GM21367 (cell line): Measurements from ENCODE around the gene COL4A2.

Experiments
- ATAC-seq: cut with Tn5 transposase; IDR thresholded peaks from one replicate; pipeline ENCODE4 v1.9.1; 2021; ENCODE audit not compliant: unreplicated experiment

COL4A2 gene

DNA sequence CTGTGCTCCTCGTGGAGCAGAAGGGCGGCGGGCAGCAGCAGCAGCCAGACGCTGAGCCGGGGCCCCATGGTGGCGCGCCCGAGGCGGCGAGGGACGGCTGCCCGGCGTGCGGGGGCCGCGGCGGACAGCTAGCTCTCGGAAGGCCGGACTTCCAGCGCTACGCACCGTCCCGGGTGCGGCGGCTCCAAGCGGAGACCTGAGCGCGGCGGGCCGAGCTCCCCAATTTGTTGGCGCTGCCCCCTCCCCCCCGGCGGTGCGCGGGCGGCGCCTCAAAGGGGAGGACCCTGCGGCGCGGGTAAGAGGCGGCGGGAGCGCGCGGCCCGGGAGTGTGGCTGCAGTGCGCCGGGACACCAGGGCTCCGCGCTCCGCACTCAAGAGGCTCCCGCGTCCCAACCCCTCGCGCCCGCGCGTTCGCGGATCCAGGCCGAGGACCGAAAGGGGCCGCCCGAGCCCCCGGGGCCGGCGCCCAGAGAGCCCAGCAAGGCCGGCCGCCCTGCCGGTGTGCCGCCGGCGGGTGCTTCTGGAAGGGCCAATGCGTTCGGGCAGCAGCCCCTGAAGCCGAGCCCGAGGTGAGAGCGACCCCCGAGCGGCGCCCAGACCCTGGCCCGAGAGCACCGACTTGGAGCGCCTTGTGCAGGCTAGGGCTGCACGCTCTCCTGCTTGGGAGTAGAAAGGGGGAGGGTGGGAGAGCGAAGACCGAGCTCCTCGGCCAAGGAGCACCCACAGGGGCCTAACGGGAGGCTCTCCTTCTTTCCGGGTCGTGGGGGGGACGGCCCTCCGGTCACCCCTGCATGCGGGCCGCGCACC is at the start of gene COL4A2, which contains the start of gene COL4A1:
Gene COL4A2 (plus strand): TSS at position 325 of the 807 bp plus-strand sequence. CDS start 620 bp downstream, outside the sequence.
Gene COL4A1 (minus strand): TSS at position 198 of the 807 bp plus-strand sequence. CDS start 130 bp downstream, at position 68.
- no peak for ATAC-seq

DNA sequence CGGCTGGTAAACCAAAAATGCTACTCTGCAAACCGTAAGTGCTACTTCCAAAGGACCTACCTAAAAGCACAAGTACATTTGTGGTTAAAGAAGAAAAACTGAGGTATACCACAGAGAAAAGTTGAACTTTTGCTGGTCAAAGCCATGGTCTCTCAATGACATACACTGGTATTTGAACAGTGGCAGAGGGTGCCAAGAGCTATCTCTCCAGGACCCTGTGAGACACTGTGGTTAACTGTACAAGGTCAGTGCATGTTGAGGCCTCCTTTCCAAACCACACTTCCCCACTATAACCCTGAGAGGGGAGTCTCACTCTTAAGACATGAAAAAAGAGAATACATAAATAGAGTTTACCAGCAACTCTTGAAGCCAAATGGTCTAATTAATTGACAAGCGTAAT is 49.7 kb upstream of the COL4A2 start:
- ATAC-seq = no peak

DNA sequence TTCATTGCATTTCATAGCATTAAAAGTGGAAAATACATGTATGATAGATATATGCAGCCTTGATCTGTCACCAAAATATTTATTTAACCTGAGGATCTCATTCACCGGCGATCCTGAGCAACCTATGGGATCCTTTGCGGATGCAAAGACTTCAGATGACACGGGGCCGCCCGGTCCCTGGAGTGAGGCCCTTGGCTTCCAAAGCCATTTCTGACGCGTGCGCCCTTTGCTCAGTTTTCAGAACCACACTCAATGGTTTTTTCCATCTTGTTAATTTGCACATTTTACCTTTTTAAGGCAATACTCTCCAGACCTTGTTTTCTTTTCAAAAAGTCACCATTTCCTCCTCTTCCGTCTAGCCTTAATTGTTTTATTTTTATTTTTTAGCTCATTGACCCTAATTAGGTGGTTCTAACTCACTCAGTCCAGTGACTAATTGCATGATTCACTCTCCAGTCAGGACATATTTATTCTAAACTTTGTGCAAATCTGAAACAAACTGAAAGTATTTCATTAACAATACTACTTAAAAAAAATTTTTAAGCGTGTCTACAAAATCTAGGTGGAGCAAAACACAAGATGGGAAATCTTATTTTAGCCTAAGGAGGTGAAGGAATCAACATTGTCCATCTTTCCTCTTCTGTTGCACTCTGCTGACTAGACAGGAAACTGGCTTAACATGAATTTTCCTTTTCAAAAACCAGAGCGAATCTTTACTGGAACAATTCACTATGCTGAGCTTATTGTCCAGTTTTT is 48.0 kb upstream of the COL4A2 start:
- no peak for ATAC-seq

DNA sequence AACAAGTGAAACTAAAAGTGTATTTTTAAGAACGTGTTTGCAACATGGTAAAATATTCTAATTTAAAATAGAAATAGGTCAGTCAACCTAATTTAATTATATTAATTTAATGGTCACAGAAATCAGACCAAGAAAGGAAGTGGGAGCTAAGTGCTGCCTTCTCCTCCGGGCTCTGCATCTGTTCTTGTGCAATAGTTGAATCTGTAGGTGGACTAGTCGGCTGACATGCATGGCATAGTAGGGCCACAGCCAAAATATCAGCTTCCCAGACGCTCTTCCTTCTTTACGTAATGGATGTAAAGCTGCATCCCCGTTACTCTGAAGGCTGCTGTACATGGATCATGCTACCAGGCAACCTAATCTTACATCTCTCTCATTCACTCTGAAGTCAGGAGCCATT is 47.4 kb upstream of the COL4A2 start:
- no peak for ATAC-seq

DNA sequence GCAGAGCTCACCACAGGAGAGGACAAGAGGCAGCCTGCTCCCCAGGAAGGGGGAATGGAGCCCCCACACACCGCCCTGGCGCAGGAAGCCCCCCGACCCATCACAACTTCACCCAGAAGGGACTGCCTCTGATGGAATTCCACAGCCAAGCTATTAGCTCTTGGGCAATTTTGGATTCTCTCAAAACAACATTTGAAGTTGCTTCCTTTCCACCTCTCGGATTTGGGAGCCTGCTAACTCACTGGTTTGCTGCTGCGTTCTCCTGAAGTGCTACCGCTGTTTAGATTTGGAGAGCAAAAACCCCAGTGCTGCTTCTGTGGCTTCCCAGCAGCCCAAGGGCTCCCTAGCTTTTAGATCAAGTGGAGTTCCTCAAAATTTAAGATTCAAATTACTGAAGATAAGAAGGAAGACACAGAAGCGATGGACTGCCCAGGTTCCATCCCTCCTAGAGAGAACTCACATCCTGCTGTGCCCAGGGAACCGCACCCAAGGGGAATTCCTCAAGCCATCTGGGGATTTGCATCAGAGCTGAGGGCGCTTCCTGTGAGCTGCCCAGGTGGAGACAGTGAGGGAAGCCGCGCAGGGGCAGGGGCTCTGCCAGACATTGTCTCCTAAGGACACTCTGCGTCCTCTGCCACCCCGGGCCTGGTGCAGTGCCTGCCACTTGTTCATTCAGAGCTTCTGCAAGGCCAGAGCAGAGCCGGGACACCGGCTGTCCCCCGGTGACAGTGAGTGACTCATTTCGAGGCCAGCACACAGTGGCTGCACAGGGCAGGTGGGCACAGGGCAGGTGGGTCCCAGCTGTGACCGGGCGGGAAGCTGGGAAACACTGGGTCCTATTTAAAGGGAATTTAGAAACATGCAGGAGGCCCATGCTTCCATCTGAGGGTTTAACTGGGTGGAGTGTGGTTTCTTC is 45.7 kb upstream of the COL4A2 start:
- no peak for ATAC-seq

DNA sequence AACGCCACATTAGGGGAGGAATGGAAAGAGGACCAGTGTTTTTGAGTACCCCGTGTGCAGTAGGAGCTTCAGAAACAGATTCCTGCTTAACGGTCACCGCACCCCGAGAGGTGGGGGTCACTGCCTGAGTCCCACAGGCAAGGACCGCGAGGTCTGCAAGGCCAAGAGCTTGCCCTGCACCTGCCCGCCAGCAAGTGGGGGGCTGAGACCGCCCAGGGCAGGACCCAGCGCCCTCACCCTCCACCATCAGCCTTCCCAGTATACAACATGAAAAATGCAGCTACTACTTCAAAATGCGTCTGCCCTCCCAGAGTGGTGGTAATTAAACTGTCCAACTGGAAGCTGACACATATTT is 45.0 kb upstream of the COL4A2 start:
- ATAC-seq = no peak

DNA sequence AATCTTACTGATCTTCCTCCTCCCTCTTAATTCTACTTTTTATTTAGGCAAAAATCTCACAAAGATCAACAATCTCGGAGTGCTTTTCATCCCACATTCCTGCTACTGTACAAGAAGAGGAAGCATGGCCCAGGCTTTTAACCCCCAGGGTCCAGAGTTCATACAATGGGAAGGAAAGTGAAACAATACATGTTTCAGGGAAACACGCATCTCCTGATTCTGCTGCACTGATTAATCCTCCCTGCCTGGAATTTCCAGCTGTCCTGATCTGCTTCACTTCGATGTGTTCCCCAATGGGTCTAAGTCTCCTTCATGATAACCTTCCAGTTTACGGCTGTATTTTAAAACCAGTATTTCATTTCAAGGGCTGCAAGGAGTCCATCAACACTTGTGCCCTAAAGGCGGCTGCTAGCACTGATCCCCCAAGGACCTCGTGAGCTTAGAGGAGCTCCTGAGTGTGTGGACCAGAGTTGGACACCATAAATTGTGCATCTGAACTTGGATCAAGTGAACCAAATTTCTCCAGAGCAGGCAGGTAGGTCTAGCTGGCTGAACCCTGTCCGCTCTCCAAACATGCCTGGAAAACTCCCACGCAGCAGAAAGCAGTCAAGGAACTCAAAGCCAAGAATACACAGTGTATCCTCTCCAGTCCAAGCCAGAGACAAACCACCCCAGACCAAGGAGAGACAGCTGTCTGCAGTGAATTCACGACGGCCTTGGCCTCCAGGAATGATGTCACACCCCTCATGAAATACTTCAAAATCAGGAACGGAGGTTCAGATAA is 44.4 kb upstream of the COL4A2 start:
- no peak for ATAC-seq

DNA sequence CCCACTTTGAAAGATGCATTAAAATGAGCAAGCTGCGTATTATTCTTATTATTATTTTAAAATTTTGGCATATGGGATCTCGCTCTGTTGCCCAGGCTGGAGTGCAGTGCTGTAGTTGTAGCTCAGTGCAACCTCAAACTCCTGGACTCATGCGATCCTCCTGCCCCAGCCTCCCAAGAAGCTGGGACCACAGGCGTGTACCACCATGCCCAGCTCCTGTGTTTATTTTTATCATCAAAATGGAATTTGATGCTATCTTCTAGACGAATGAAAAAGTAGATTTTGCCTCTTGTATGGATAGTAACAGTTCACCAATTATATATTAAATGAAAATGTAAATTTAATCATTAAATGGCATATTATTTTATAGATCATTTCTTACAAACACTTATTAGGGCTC is 43.7 kb upstream of the COL4A2 start:
- ATAC-seq = no peak

DNA sequence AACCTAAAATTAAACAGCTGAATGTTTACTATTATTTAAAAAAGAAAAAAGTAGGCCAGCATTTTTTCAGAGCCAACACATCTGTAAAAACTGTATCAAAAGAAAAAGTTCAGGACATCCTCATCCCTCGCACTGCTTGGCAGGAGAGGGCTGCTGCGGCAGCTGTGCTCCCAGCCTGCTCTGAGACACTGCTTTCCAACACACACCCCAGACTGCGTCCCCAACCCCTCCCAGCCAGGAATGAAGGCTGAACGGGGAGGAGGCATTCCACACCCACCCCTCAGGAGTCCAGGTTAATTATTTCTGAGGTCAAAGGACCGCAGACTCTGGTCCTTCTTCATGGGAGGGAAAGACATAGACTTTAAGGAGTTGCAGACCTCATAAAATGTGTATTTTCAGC is 43.2 kb upstream of the COL4A2 start:
- ATAC-seq = no peak

DNA sequence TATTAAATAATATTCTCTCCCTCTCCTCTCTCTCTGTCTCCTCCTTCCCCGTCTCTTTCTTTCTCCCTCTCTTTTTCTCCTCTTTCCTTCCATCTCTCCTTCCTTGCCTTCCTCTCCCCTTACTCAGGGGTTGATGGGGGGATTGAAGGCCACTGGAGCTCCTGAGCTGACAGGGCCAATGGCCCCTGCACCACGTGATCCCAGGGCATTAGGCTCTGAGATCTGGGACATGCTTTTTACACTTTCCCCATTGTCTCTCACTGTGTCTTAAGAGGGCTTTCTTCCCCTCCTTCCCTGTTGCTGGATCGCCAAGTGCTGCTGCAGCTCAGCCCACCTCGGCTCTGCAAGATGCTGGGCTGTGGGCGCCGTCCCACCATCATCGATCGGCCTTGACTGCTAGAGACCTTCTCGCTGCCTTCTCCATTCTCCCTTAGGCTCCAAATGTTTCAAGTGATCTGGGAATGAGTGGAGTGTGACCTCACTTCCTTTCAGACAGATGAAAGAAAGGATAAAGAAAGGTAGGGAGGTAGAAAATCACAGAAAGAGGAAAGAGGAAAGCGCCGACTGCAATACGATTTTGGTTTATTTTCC is 42.3 kb upstream of the COL4A2 start:
- no peak for ATAC-seq

DNA sequence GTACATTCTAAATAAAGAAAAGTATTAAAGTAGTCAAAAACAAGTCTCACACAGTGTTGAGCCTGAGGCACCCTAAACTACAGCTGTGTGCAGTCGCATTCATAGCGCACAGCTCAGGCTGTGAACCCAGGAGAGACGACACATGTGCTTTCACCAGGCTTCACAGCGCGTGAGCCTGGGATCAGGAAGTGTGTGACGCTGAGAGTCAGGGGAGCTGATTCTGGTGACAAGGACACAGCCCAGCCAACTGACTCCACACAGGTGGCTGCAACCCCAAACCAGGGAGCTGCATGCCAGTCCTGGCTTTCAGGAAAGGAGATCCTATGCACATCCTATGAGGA is 41.8 kb upstream of the COL4A2 start:
- no peak for ATAC-seq

DNA sequence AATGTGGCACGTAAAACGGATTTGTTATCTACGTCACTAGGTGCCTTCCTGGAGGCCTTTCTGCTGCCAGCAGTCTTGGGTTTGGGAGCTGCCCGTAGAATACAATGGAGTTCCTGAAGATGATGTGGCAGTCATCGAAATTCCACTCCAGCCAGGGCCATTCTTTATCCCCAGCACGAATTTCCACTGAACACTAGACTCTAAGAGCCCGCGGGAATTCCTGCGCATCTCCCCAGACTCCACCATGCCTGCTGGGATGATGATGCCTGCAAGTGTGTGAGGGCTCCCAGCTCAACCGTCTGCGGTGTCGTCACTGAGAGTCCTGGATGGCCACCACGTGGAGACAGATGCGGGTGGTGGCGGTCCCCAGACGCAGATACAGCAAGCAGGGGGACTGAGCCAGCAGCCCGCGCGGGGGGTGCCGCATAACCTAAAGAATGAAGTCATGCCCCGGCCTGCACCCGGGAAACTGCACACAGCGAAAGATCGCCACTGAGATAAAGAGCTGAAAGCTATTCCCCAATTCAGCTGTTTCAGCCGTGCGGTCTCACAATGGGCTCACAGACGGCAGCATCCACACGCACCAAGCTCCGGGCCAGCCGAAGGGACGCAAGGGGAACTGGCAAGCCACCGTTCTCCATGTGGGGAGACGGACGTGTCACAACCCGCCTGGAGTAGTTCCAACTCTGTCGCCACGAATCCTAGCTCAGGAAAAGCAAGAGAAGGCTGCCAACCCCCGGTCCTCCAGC is 41.2 kb upstream of the COL4A2 start:
- no peak for ATAC-seq

DNA sequence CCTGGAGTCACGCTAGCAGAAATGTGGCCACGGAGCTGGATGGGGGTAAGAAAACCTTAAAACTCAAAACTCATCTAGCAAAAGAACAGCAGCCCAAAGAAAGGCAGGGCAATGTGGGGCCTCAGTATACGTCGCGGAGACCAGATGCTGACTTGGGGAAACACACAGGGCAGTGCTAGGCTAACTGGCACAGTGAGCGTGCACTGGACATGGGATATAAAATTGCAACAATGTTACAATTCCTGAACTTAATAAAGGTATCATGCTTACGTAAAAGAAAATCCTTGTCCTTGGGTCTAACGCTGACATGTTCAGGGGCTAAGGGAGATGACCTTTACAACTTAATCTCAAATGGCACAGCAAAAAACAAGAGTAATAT is 40.7 kb upstream of the COL4A2 start:
- no peak for ATAC-seq

DNA sequence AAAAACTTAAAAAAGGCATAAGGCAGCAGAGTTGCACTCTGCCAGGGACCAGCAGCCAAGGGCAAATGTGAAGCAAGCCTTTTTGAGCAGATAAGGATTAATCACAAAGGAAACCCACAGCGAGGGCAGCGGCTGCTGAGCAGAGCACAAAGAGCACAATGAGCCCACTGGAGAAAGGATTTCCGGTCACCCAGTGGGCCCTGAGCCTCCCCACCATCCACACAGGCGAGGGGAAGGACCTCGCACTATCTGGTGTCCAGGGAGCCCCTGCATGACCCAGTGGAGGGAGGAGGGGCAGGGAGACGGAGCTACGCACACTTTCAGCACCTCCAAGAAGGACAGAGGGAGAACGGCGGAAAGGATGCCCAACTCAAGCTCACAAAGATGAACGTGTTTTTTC is 40.1 kb upstream of the COL4A2 start:
- no peak for ATAC-seq

DNA sequence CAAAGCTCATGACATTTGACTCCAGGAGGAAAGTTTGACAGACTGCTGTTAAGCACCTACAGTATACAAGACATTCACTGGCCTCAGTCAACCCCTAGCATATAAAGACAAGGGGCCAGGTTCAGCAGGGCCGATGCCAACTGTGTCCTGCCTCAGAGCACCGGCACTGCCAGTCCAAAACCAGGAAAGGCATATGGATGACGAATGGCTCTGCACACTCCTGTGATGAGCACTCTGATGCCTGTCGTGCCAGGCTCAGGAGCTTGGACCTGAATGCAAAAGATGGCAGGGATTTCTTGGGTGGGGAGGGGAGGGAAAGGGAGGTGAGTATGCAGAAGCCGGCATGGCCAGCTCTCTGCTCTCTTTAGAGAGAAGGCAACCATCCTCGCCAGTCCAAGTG is 39.0 kb upstream of the COL4A2 start:
- no peak for ATAC-seq

DNA sequence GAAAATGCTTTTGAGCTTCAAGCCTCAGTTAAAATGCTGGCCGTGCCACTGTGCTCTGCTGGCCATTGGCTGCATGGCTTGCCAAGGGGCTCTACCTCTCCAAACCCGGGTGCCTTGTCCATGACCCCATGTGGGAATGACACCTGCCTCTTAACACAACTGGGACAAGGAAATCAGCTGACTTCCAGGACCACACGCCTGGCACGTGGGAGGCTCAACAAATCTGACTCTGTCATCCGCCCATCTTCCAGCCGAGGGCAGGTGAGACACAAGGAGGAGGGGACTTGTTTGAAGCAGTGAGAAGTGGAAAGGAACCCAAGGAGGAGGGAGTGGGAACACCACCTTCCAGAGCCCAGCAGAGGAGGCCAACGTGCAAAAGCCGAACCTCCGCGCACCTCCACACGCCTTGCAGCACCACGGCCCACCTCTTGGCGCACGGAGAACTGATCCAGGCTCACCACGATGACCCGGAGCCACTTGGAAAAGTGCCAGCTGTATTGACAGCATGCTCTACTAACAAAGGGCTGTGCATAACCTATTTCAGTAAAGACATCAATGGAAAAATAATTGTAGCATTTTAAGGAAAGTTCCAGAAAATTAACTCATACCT is 38.4 kb upstream of the COL4A2 start:
- ATAC-seq = no peak

DNA sequence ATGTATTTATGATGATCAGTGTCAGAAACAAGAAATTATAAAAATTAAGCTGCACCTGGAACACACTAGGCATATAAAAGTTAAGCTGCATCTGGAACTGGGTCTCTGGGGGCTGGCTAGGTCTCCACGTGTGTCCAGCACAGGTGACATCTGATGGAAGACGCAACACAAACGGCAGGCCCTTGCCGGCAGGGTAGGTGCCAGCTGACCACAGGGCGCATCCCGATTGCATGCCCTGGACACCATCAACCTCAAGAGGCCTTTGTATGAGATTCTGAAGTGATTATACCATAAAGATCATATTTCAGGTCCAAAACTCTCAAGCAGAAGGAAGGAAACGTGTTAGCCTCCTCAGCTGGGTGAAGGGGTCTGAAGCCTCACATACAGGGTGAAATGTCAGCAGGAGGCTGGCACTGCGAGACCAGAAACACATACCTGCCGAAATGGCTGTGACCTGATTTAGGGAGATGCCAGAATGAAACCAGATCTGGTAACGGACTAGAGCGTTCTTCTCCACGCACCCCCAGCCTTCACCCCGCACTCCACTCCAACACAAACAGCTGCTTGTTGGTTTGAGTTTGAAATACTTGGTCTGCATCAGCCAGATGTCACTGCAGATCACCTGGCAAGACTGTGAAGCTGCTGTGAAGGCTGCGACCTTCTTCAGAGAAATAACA is 37.4 kb upstream of the COL4A2 start:
- no peak for ATAC-seq

DNA sequence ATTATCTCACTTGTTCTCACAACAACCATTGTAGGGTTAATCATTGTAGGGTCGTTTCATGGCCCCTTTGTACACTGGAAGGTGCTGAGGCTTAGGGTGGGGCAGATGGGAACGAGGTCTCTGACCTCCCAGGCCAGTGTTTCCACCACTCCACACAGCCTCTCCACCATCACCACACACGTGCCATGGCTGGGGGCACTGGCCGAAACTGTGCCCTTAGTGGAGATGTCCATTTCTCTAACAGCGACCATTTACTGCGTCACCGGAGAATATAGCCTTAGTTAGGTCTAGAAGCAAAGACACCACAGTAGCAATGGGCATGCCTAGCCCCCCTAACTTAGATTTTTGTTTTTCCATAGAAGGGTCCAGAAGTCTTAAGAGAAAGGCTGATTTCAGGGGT is 36.6 kb upstream of the COL4A2 start:
- no peak for ATAC-seq

DNA sequence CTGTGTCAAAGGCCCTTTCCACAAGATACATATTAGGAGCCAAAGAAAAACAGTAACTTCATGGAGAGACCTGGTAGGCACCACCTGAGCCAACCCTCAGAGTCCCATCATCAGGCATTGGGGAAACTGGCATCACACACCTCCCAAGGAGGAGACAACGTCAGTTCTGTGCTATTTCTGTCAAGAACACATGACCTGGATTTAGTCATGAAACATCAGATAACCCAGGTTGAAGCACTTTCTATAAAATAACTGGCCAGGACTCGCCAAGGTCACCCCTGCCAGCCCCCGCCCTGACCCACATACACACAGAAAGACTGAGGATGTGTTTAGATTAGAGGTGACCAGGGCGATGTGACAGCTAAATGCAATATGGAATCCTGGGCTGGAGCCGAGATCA is 35.8 kb upstream of the COL4A2 start:
- ATAC-seq = no peak
